Measurements from ENCODE around the gene MAP3K14.
"Not testable (repeated sequence)": the region's sequence is repeated elsewhere in the genome, so short reads cannot be mapped to it uniquely, and the experiment has no call there.

MAP3K14 gene

GRCh38 chr17:45309400-45309799 lies 7.4 kb downstream of the MAP3K14 start:
- H3K4me1 ChIP-seq (ENCODE audit: control insufficient read depth in 2 of 2, insufficient read depth in 2 of 2, low read length in 2 of 2): peaks cover 79 to 82% of the 10 kb centered on the region in 2 donors
- H3K27me3 ChIP-seq (ENCODE audit: control insufficient read depth in 2 of 2, insufficient read depth in 2 of 2, low read length in 2 of 2): no peaks in the 10 kb centered on the region
- H3K9ac ChIP-seq (ENCODE audit: low read depth in 1 of 2, low read length in 2 of 2): peak overlapping the region; percentile 8 to 41
- H3K36me3 ChIP-seq (ENCODE audit: control insufficient read depth in 2 of 2, insufficient read depth in 2 of 2, low read length in 2 of 2): peaks cover 0 to 5% of the 10 kb centered on the region in 2 donors
- peak overlapping the region; percentile 97 to 99 for H3K27ac ChIP-seq (ENCODE audit: low read depth in 2 of 2, low read length in 2 of 2)
- H3K4me3 ChIP-seq (ENCODE audit: low read length in 2 of 2): peak overlapping the region in 1 of 2 donors; percentile 38
- H3K9me3 ChIP-seq (ENCODE audit: control insufficient read depth in 2 of 2, low read length in 2 of 2): no peaks in the 10 kb centered on the region

DNA sequence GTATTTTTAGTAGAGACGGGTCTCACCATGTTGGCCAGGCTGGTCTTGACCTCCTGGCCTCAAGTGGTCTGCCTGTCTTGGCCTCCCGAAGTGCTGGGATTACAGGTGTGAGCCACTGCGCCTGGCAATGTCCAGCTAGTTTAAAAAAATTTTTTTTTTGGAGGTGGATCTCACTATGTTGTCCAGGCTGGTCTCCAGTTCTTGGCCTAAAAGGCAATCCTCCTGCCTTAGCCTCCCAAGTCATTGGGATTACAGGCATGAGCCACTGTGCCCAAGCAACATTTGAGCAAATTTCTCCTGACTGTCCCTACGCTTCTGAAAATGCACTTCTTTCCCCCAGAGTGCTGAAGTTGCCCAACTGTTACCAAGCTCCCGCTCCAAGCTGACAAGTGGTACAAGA lies 8.0 kb downstream of the MAP3K14 start:
- no peaks in the 10 kb centered on the region for H3K9me3 ChIP-seq (ENCODE audit: control insufficient read depth in 2 of 2, low read length in 2 of 2)
- H3K4me3 ChIP-seq (ENCODE audit: low read length in 2 of 2): no peak overlapping the region
- peaks cover 0 to 5% of the 10 kb centered on the region in 2 donors for H3K36me3 ChIP-seq (ENCODE audit: control insufficient read depth in 2 of 2, insufficient read depth in 2 of 2, low read length in 2 of 2)
- peaks cover 73 to 76% of the 10 kb centered on the region in 2 donors for H3K4me1 ChIP-seq (ENCODE audit: control insufficient read depth in 2 of 2, insufficient read depth in 2 of 2, low read length in 2 of 2)
- no peak overlapping the region for H3K9ac ChIP-seq (ENCODE audit: low read depth in 1 of 2, low read length in 2 of 2)
- no peaks in the 10 kb centered on the region for H3K27me3 ChIP-seq (ENCODE audit: control insufficient read depth in 2 of 2, insufficient read depth in 2 of 2, low read length in 2 of 2)
- H3K27ac ChIP-seq (ENCODE audit: low read depth in 2 of 2, low read length in 2 of 2): peak overlapping the region in 1 of 2 donors; percentile 99

DNA sequence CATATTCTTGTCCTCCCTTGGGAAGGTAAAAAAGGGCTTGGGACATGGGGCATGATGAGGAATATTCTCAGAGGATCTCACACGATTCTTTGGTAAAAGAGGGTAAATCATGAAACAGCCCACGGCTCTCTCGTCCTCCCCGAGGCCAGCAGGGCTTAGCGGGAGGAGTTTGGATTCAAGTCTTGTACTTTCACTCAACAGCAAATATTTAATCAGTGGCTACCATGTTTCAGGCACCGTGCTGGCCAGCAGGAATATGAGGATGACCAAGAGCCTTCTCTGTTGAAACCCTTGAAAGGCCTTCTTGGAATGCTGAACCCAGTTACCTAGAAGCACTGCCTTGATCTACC lies 8.8 kb downstream of the MAP3K14 start:
- H3K4me1 ChIP-seq (ENCODE audit: control insufficient read depth in 2 of 2, insufficient read depth in 2 of 2, low read length in 2 of 2): peaks cover 65 to 69% of the 10 kb centered on the region in 2 donors
- no peaks in the 10 kb centered on the region for H3K27me3 ChIP-seq (ENCODE audit: control insufficient read depth in 2 of 2, insufficient read depth in 2 of 2, low read length in 2 of 2)
- H3K27ac ChIP-seq (ENCODE audit: low read depth in 2 of 2, low read length in 2 of 2): peak overlapping the region; percentile 79 to 81
- peak overlapping the region; percentile 36 to 53 for H3K9ac ChIP-seq (ENCODE audit: low read depth in 1 of 2, low read length in 2 of 2)
- peak overlapping the region in 1 of 2 donors; percentile 29 for H3K4me3 ChIP-seq (ENCODE audit: low read length in 2 of 2)
- H3K9me3 ChIP-seq (ENCODE audit: control insufficient read depth in 2 of 2, low read length in 2 of 2): no peaks in the 10 kb centered on the region
- H3K36me3 ChIP-seq (ENCODE audit: control insufficient read depth in 2 of 2, insufficient read depth in 2 of 2, low read length in 2 of 2): peaks cover 0 to 5% of the 10 kb centered on the region in 2 donors

DNA sequence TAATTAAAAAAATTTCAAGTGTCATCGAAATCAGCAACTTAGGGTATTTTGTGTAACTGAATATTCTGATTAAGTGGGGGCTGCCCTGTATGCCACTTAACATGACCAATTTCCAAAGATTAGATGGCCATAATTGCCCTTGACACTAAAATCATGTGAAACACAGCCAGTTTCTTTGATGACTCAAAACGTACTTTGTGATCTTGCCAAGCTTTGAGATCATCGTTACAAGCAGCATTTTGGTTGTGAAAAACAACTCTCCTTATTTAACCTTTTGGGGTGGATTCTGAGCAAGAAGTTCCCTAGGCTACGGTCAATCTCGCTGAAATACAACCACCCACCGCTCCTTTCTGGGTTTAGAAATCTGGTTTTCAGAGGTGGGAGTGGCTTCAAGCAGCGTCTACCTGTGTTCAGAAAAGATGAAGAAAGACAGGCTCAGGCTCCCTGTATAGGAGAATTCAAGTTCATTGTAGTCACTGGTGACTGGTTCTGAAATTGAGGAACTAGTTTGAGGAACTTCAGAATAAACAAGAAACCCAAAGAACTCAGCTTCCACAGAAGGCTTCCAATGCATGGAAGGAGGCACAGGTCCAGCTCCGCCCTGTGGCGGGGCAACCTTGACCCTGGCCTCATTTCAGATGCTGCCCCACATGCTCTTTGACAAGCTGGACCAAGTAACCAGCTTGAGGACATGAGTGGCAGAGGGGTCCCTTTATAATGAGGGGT lies 9.4 kb downstream of the MAP3K14 start:
- H3K9ac ChIP-seq (ENCODE audit: low read depth in 1 of 2, low read length in 2 of 2): peak overlapping the region; percentile 36 to 53
- peaks cover 62 to 68% of the 10 kb centered on the region in 2 donors for H3K4me1 ChIP-seq (ENCODE audit: control insufficient read depth in 2 of 2, insufficient read depth in 2 of 2, low read length in 2 of 2)

DNA sequence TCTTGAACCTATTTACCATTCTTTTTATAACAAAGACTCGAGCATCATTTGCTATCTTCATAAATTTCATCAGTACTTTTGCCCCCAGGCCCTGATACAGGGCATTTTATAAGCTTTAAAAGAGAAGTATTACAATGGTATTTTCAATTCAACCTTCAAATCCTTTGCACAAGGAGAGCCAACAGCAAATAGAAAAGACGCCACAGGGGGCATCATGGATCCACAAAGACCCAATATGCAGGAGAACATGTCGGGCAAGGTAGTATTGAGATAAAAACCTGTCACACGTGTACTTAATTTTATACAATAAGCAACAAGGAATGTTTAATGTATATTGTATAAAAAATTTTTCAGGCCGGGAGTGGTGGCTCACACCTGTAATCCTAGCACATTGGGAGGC lies 10.2 kb downstream of the MAP3K14 start:
- no peak overlapping the region for H3K4me3 ChIP-seq (ENCODE audit: low read length in 2 of 2)
- no peaks in the 10 kb centered on the region for H3K27me3 ChIP-seq (ENCODE audit: control insufficient read depth in 2 of 2, insufficient read depth in 2 of 2, low read length in 2 of 2)
- no peaks in the 10 kb centered on the region for H3K9me3 ChIP-seq (ENCODE audit: control insufficient read depth in 2 of 2, low read length in 2 of 2)
- H3K36me3 ChIP-seq (ENCODE audit: control insufficient read depth in 2 of 2, insufficient read depth in 2 of 2, low read length in 2 of 2): peaks cover 0 to 5% of the 10 kb centered on the region in 2 donors
- peaks cover 53 to 60% of the 10 kb centered on the region in 2 donors for H3K4me1 ChIP-seq (ENCODE audit: control insufficient read depth in 2 of 2, insufficient read depth in 2 of 2, low read length in 2 of 2)
- H3K9ac ChIP-seq (ENCODE audit: low read depth in 1 of 2, low read length in 2 of 2): peak overlapping the region; percentile 15 to 26
- H3K27ac ChIP-seq (ENCODE audit: low read depth in 2 of 2, low read length in 2 of 2): peak overlapping the region; percentile 14 to 44

More for the DNA sequence above, 9.4 kb downstream of the MAP3K14 start:
- Histone ChIP-seq H3K27me3 (ENCODE audit: control insufficient read depth in 2 of 2, insufficient read depth in 2 of 2, low read length in 2 of 2) (no peaks in the 10 kb centered on the region), H3K4me3 (ENCODE audit: low read length in 2 of 2) (peak overlapping the region in 1 of 2 donors; percentile 29), H3K36me3 (ENCODE audit: control insufficient read depth in 2 of 2, insufficient read depth in 2 of 2, low read length in 2 of 2) (peaks cover 0 to 5% of the 10 kb centered on the region in 2 donors), H3K27ac (ENCODE audit: low read depth in 2 of 2, low read length in 2 of 2) (peak overlapping the region; percentile 79 to 81), H3K9me3 (ENCODE audit: control insufficient read depth in 2 of 2, low read length in 2 of 2) (no peaks in the 10 kb centered on the region)

GRCh38 chr17:45306094-45306493 lies 10.7 kb downstream of the MAP3K14 start:
- peaks cover 0 to 5% of the 10 kb centered on the region in 2 donors for H3K36me3 ChIP-seq (ENCODE audit: control insufficient read depth in 2 of 2, insufficient read depth in 2 of 2, low read length in 2 of 2)
- H3K9me3 ChIP-seq (ENCODE audit: control insufficient read depth in 2 of 2, low read length in 2 of 2): no peaks in the 10 kb centered on the region
- H3K9ac ChIP-seq (ENCODE audit: low read depth in 1 of 2, low read length in 2 of 2): peak overlapping the region in 1 of 2 donors; percentile 26
- H3K4me3 ChIP-seq (ENCODE audit: low read length in 2 of 2): no peak overlapping the region
- peaks cover 48 to 55% of the 10 kb centered on the region in 2 donors for H3K4me1 ChIP-seq (ENCODE audit: control insufficient read depth in 2 of 2, insufficient read depth in 2 of 2, low read length in 2 of 2)
- H3K27me3 ChIP-seq (ENCODE audit: control insufficient read depth in 2 of 2, insufficient read depth in 2 of 2, low read length in 2 of 2): no peaks in the 10 kb centered on the region
- H3K27ac ChIP-seq (ENCODE audit: low read depth in 2 of 2, low read length in 2 of 2): peak overlapping the region; percentile 14 to 44

DNA sequence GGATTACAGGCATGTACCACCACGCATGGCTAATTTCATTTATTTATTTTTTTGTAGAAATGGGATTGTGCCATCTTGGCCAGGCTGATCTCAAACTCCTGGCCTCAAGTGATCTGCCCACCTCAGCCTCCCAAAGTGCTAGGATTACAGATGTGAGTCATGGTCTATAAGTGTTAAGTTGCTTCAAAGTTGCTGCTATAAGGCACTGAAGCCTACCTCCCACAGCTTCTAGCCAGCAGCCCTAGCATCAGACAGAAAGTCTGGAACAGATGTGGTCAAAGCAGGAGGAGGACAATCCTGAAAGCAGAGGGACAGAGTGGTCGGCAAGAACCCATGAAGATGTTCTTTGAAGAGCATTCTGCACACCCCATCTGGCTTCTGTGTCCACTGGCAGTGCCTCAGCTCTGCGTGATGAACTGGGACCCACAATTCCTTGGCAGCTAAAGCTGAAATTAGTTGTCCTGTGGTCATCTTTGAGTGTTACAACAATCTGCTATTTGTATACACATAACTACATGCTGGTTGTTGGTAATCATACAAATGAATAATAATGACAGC lies 11.2 kb downstream of the MAP3K14 start:
- peak overlapping the region in 1 of 2 donors; percentile 12 for H3K27ac ChIP-seq (ENCODE audit: low read depth in 2 of 2, low read length in 2 of 2)
- H3K9me3 ChIP-seq (ENCODE audit: control insufficient read depth in 2 of 2, low read length in 2 of 2): no peaks in the 10 kb centered on the region
- peaks cover 47 to 50% of the 10 kb centered on the region in 2 donors for H3K4me1 ChIP-seq (ENCODE audit: control insufficient read depth in 2 of 2, insufficient read depth in 2 of 2, low read length in 2 of 2)
- no peak overlapping the region for H3K4me3 ChIP-seq (ENCODE audit: low read length in 2 of 2)
- no peaks in the 10 kb centered on the region for H3K27me3 ChIP-seq (ENCODE audit: control insufficient read depth in 2 of 2, insufficient read depth in 2 of 2, low read length in 2 of 2)
- peaks cover 0 to 5% of the 10 kb centered on the region in 2 donors for H3K36me3 ChIP-seq (ENCODE audit: control insufficient read depth in 2 of 2, insufficient read depth in 2 of 2, low read length in 2 of 2)
- no peak overlapping the region for H3K9ac ChIP-seq (ENCODE audit: low read depth in 1 of 2, low read length in 2 of 2)

- Histone ChIP-seq H3K9ac (ENCODE audit: low read depth in 1 of 2, low read length in 2 of 2) (peak overlapping the region in 1 of 2 donors; percentile 42), H3K9me3 (ENCODE audit: control insufficient read depth in 2 of 2, low read length in 2 of 2) (no peaks in the 10 kb centered on the region), H3K4me3 (ENCODE audit: low read length in 2 of 2) (peak overlapping the region in 1 of 2 donors; percentile 32), H3K27ac (ENCODE audit: low read depth in 2 of 2, low read length in 2 of 2) (peak overlapping the region; percentile 56 to 76), H3K4me1 (ENCODE audit: control insufficient read depth in 2 of 2, insufficient read depth in 2 of 2, low read length in 2 of 2) (peaks cover 28 to 42% of the 10 kb centered on the region in 2 donors), H3K36me3 (ENCODE audit: control insufficient read depth in 2 of 2, insufficient read depth in 2 of 2, low read length in 2 of 2) (no peaks in the 10 kb centered on the region), H3K27me3 (ENCODE audit: control insufficient read depth in 2 of 2, insufficient read depth in 2 of 2, low read length in 2 of 2) (no peaks in the 10 kb centered on the region)
Observed at GRCh38 chr17:45302649-45303173, 14.1 kb downstream of the MAP3K14 start.

DNA sequence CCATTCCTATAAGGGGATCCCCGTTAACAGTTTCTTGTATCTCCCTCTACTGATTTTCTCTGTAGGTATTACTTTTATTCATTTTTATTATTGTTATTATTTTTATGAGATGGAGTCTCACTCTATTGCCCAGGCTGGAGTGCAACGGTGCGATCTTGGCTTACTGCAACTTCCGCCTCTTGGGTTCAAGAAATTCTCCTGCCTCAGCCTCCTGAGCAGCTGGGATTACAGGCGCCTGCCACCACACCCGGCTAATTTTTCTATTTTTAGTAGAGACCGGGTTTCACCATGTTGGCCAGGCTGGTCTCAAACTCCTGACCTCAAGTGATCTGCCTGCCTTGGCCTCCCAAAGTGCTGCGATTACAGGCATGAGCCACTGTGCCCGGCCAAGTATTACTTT lies 14.6 kb downstream of the MAP3K14 start:
- H3K9me3 ChIP-seq (ENCODE audit: control insufficient read depth in 2 of 2, low read length in 2 of 2); H3K4me3 ChIP-seq (ENCODE audit: low read length in 2 of 2); H3K27me3 ChIP-seq (ENCODE audit: control insufficient read depth in 2 of 2, insufficient read depth in 2 of 2, low read length in 2 of 2); H3K36me3 ChIP-seq (ENCODE audit: control insufficient read depth in 2 of 2, insufficient read depth in 2 of 2, low read length in 2 of 2); H3K9ac ChIP-seq (ENCODE audit: low read depth in 1 of 2, low read length in 2 of 2): not testable (repeated sequence)
- Histone ChIP-seq H3K27ac (ENCODE audit: low read depth in 2 of 2, low read length in 2 of 2) (peak overlapping the region; percentile 33 to 76), H3K4me1 (ENCODE audit: control insufficient read depth in 2 of 2, insufficient read depth in 2 of 2, low read length in 2 of 2) (peaks cover 27 to 39% of the 10 kb centered on the region in 2 donors)

- Histone ChIP-seq H3K4me1 (ENCODE audit: control insufficient read depth in 2 of 2, insufficient read depth in 2 of 2, low read length in 2 of 2) (peaks cover 28 to 41% of the 10 kb centered on the region in 2 donors), H3K27me3 (ENCODE audit: control insufficient read depth in 2 of 2, insufficient read depth in 2 of 2, low read length in 2 of 2) (no peaks in the 10 kb centered on the region)
Observed at GRCh38 chr17:45301674-45302073, 15.1 kb downstream of the MAP3K14 start.

More at GRCh38 chr17:45301674-45302073, 15.1 kb downstream of the MAP3K14 start:
- Histone ChIP-seq H3K9ac (ENCODE audit: low read depth in 1 of 2, low read length in 2 of 2) (no peak overlapping the region), H3K36me3 (ENCODE audit: control insufficient read depth in 2 of 2, insufficient read depth in 2 of 2, low read length in 2 of 2) (no peaks in the 10 kb centered on the region), H3K27ac (ENCODE audit: low read depth in 2 of 2, low read length in 2 of 2) (peak overlapping the region in 1 of 2 donors; percentile 29), H3K9me3 (ENCODE audit: control insufficient read depth in 2 of 2, low read length in 2 of 2) (no peaks in the 10 kb centered on the region), H3K4me3 (ENCODE audit: low read length in 2 of 2) (no peak overlapping the region)
